ENCODE results near the gene RPUSD1. TPM values are rescaled to one million over a fixed set of nuclear protein-coding genes. Genes with fewer than 3 reads are reported as not detected.
"Not testable (repeated sequence)": the region's sequence is repeated elsewhere in the genome, so short reads cannot be mapped to it uniquely, and the experiment has no call there.

RPUSD1 gene
- 10.4 TPM for total RNA-seq

- H3K27me3 ChIP-seq (ENCODE audit: insufficient read depth, low read length): no peaks in the 10 kb centered on the region
- H3K4me3 ChIP-seq (ENCODE audit: low read length): peak within 1 kb of the TSS; percentile 74
- H3K4me1 ChIP-seq (ENCODE audit: insufficient read depth, low read length): peaks cover 22% of the 10 kb centered on the region
- H3K9me3 ChIP-seq (ENCODE audit: low read depth, low read length): no peaks in the 10 kb centered on the region
Measured at GRCh38 chr16:787978-788398, at the start of gene RPUSD1. TSS of gene RPUSD1 (minus strand) at chr16:788381. CDS start at chr16:787737, 644 bp downstream.

GRCh38 chr16:836822-837221, 48.6 kb upstream of the RPUSD1 start:
- H3K27me3 ChIP-seq (ENCODE audit: insufficient read depth, low read length); H3K4me1 ChIP-seq (ENCODE audit: insufficient read depth, low read length); H3K4me3 ChIP-seq (ENCODE audit: low read length); H3K9me3 ChIP-seq (ENCODE audit: low read depth, low read length): not testable (repeated sequence)

- no peak overlapping the region for H3K4me3 ChIP-seq (ENCODE audit: low read length)
- no peaks in the 10 kb centered on the region for H3K4me1 ChIP-seq (ENCODE audit: insufficient read depth, low read length)
- H3K9me3 ChIP-seq (ENCODE audit: low read depth, low read length): no peaks in the 10 kb centered on the region
- H3K27me3 ChIP-seq (ENCODE audit: insufficient read depth, low read length): no peaks in the 10 kb centered on the region
Measured at GRCh38 chr16:836221-836620, 48.0 kb upstream of the RPUSD1 start.

GRCh38 chr16:835373-835772, 47.2 kb upstream of the RPUSD1 start:
- Histone ChIP-seq H3K27me3 (ENCODE audit: insufficient read depth, low read length) (no peaks in the 10 kb centered on the region), H3K4me3 (ENCODE audit: low read length) (no peak overlapping the region), H3K4me1 (ENCODE audit: insufficient read depth, low read length) (no peaks in the 10 kb centered on the region), H3K9me3 (ENCODE audit: low read depth, low read length) (no peaks in the 10 kb centered on the region)

- no peak overlapping the region for H3K4me3 ChIP-seq (ENCODE audit: low read length)
- no peaks in the 10 kb centered on the region for H3K4me1 ChIP-seq (ENCODE audit: insufficient read depth, low read length)
- no peaks in the 10 kb centered on the region for H3K9me3 ChIP-seq (ENCODE audit: low read depth, low read length)
- H3K27me3 ChIP-seq (ENCODE audit: insufficient read depth, low read length): no peaks in the 10 kb centered on the region
Measured at GRCh38 chr16:833411-833810, 45.2 kb upstream of the RPUSD1 start.

GRCh38 chr16:832652-833336, 44.6 kb upstream of the RPUSD1 start:
- H3K4me1 ChIP-seq (ENCODE audit: insufficient read depth, low read length): no peaks in the 10 kb centered on the region
- H3K4me3 ChIP-seq (ENCODE audit: low read length): no peak overlapping the region
- H3K27me3 ChIP-seq (ENCODE audit: insufficient read depth, low read length): no peaks in the 10 kb centered on the region
- no peaks in the 10 kb centered on the region for H3K9me3 ChIP-seq (ENCODE audit: low read depth, low read length)

- Histone ChIP-seq H3K9me3 (ENCODE audit: low read depth, low read length) (no peaks in the 10 kb centered on the region), H3K4me1 (ENCODE audit: insufficient read depth, low read length) (no peaks in the 10 kb centered on the region), H3K4me3 (ENCODE audit: low read length) (no peak overlapping the region), H3K27me3 (ENCODE audit: insufficient read depth, low read length) (no peaks in the 10 kb centered on the region)
Measured at GRCh38 chr16:831571-832413, 43.6 kb upstream of the RPUSD1 start.

- Histone ChIP-seq H3K9me3 (ENCODE audit: low read depth, low read length) (no peaks in the 10 kb centered on the region), H3K27me3 (ENCODE audit: insufficient read depth, low read length) (no peaks in the 10 kb centered on the region), H3K4me3 (ENCODE audit: low read length) (no peak overlapping the region), H3K4me1 (ENCODE audit: insufficient read depth, low read length) (no peaks in the 10 kb centered on the region)
Measured at GRCh38 chr16:830871-831570, 42.8 kb upstream of the RPUSD1 start.

GRCh38 chr16:830107-830870, 42.1 kb upstream of the RPUSD1 start:
- Histone ChIP-seq H3K9me3 (ENCODE audit: low read depth, low read length) (no peaks in the 10 kb centered on the region), H3K4me3 (ENCODE audit: low read length) (no peak overlapping the region), H3K4me1 (ENCODE audit: insufficient read depth, low read length) (no peaks in the 10 kb centered on the region), H3K27me3 (ENCODE audit: insufficient read depth, low read length) (no peaks in the 10 kb centered on the region)

GRCh38 chr16:828891-829290, 40.7 kb upstream of the RPUSD1 start:
- H3K4me1 ChIP-seq (ENCODE audit: insufficient read depth, low read length): no peaks in the 10 kb centered on the region
- H3K4me3 ChIP-seq (ENCODE audit: low read length): no peak overlapping the region
- H3K9me3 ChIP-seq (ENCODE audit: low read depth, low read length): no peaks in the 10 kb centered on the region
- no peaks in the 10 kb centered on the region for H3K27me3 ChIP-seq (ENCODE audit: insufficient read depth, low read length)

- Histone ChIP-seq H3K4me1 (ENCODE audit: insufficient read depth, low read length) (no peaks in the 10 kb centered on the region), H3K4me3 (ENCODE audit: low read length) (no peak overlapping the region), H3K27me3 (ENCODE audit: insufficient read depth, low read length) (no peaks in the 10 kb centered on the region), H3K9me3 (ENCODE audit: low read depth, low read length) (no peaks in the 10 kb centered on the region)
Measured at GRCh38 chr16:827513-827912, 39.3 kb upstream of the RPUSD1 start.

- H3K4me3 ChIP-seq (ENCODE audit: low read length): no peak overlapping the region
- H3K4me1 ChIP-seq (ENCODE audit: insufficient read depth, low read length): no peaks in the 10 kb centered on the region
- H3K9me3 ChIP-seq (ENCODE audit: low read depth, low read length): no peaks in the 10 kb centered on the region
- no peaks in the 10 kb centered on the region for H3K27me3 ChIP-seq (ENCODE audit: insufficient read depth, low read length)
Measured at GRCh38 chr16:825341-826061, 37.3 kb upstream of the RPUSD1 start.

- Histone ChIP-seq H3K9me3 (ENCODE audit: low read depth, low read length) (no peaks in the 10 kb centered on the region), H3K27me3 (ENCODE audit: insufficient read depth, low read length) (peaks cover 3% of the 10 kb centered on the region), H3K4me1 (ENCODE audit: insufficient read depth, low read length) (peaks cover 4% of the 10 kb centered on the region), H3K4me3 (ENCODE audit: low read length) (no peak overlapping the region)
Measured at GRCh38 chr16:824601-825000, 36.4 kb upstream of the RPUSD1 start.

- Histone ChIP-seq H3K4me3 (ENCODE audit: low read length) (no peak overlapping the region), H3K27me3 (ENCODE audit: insufficient read depth, low read length) (peaks cover 7% of the 10 kb centered on the region), H3K4me1 (ENCODE audit: insufficient read depth, low read length) (peaks cover 5% of the 10 kb centered on the region), H3K9me3 (ENCODE audit: low read depth, low read length) (no peaks in the 10 kb centered on the region)
Measured at GRCh38 chr16:824194-824593, 36.0 kb upstream of the RPUSD1 start.

Data from mononuclear cell (primary cell).